IMR-90 (cell line): ENCODE results near the gene KRT38. TPM values are rescaled to one million over a fixed set of nuclear protein-coding genes. Genes with fewer than 3 reads are reported as not detected.

Experiments
- ATAC-seq: fragments of 200-7000 bp; cut with Tn5 transposase; 2 replicates; pipeline ENCODE4 v1.9.1; 2020; ENCODE audit warnings: low read depth, mild to moderate bottlenecking, moderate library complexity
- BruUV-seq: library from RNA; stranded (reverse); fragments of 400-500 nt; replicated peaks from 2 replicates; lab custom pipeline; 2021; lab: Mats Ljungman, UMichigan
- CTCF ChIA-PET: fragments of 300-600 bp; formaldehyde crosslinking; extraction: SDS; loops from one replicate; lab custom pipeline; 2021; ENCODE audit warnings: antibody characterized with exemption; lab: Yijun Ruan, JAX
- POLR2A ChIA-PET: fragments of 300-600 bp; sonication (Branson Sonifier 250); formaldehyde crosslinking; loops from one replicate; lab custom pipeline; 2022; ENCODE audit warnings: antibody characterized with exemption; ENCODE audit not compliant: unreplicated experiment; lab: Charles Lee
- DNase-seq: peaks from one replicate; pipeline ENCODE4 v3.0.0; 2013
- H2AFZ ChIP-seq: replicated peaks from 2 replicates; pipeline ENCODE3; 2013; ENCODE audit warnings: low read length, mild to moderate bottlenecking; ENCODE audit not compliant: poor library complexity
- H2AK5ac ChIP-seq: 2 replicates; pipeline ENCODE4 v1.6.1; 2013; ENCODE audit warnings: low read depth, low read length, inconsistent platforms
- H2AK9ac ChIP-seq: replicated peaks from 2 replicates; pipeline ENCODE3; 2013; ENCODE audit warnings: mild to moderate bottlenecking, low read depth, low read length, moderate library complexity; ENCODE audit not compliant: poor library complexity
- H2BK120ac ChIP-seq: 2 replicates; pipeline ENCODE4 v1.6.1; 2013; ENCODE audit warnings: low read depth, low read length, inconsistent platforms
- H2BK15ac ChIP-seq: 3 replicates; pipeline ENCODE4 v1.6.1; 2013; ENCODE audit warnings: low read depth, low read length, inconsistent platforms
- H2BK20ac ChIP-seq: 2 replicates; pipeline ENCODE4 v1.6.1; 2013; ENCODE audit warnings: low read depth, mild to moderate bottlenecking, inconsistent platforms, low read length, moderate library complexity
- H2BK5ac ChIP-seq: 2 replicates; pipeline ENCODE4 v1.6.1; 2013; ENCODE audit warnings: mild to moderate bottlenecking, low read depth, low read length, inconsistent platforms; ENCODE audit not compliant: poor library complexity, severe bottlenecking
- H3K14ac ChIP-seq: replicated peaks from 2 replicates; pipeline ENCODE4 v1.6.1; 2013; ENCODE audit warnings: low read depth, low read length, inconsistent platforms
- H3K18ac ChIP-seq: 2 replicates; pipeline ENCODE4 v1.6.1; 2013; ENCODE audit warnings: low read depth, low read length, control low read depth
- H3K23ac ChIP-seq: 2 replicates; pipeline ENCODE4 v1.6.1; 2013; ENCODE audit warnings: low read depth, low read length, inconsistent platforms
- H3K27ac ChIP-seq: 2 replicates; pipeline ENCODE4 v1.5.1; 2013; ENCODE audit warnings: mild to moderate bottlenecking, control low read depth, low read length; ENCODE audit not compliant: insufficient read depth
- H3K27me3 ChIP-seq: 2 replicates; pipeline ENCODE4 v1.6.1; 2013; ENCODE audit warnings: low read length; ENCODE audit not compliant: control insufficient read depth, insufficient read depth
- H3K36me3 ChIP-seq: 2 replicates; pipeline ENCODE4 v1.6.1; 2013; ENCODE audit warnings: low read length, mixed read lengths; ENCODE audit not compliant: control insufficient read depth, insufficient read depth
- H3K4ac ChIP-seq: 2 replicates; pipeline ENCODE4 v1.6.1; 2013; ENCODE audit warnings: low read depth, low read length, inconsistent platforms
- H3K4me1 ChIP-seq: 2 replicates; pipeline ENCODE4 v1.6.1; 2013; ENCODE audit warnings: low read length, mixed read lengths; ENCODE audit not compliant: control insufficient read depth, insufficient read depth
- H3K4me2 ChIP-seq: 2 replicates; pipeline ENCODE4 v1.6.1; 2013; ENCODE audit warnings: low read depth, mild to moderate bottlenecking, control low read depth, low read length, moderate library complexity
- H3K4me3 ChIP-seq: 2 replicates; pipeline ENCODE4 v1.5.1; 2013; ENCODE audit warnings: low read depth, mild to moderate bottlenecking, control low read depth, low read length, moderate library complexity; ENCODE audit not compliant: insufficient read depth
- H3K56ac ChIP-seq: 2 replicates; pipeline ENCODE4 v1.6.1; 2013; ENCODE audit warnings: low read length, inconsistent platforms; ENCODE audit not compliant: insufficient read depth; ENCODE audit errors: extremely low read depth
- H3K79me1 ChIP-seq, 2 experiments: 2 replicates each; pipeline ENCODE4 v1.6.1; 2013; ENCODE audit warnings: low read length in 2 of 2, inconsistent platforms in 1 of 2, low read depth in 1 of 2
- H3K9ac ChIP-seq: 2 replicates; pipeline ENCODE4 v1.6.1; 2013; ENCODE audit warnings: low read depth, low read length, control low read depth
- H3K9me1 ChIP-seq: 2 replicates; pipeline ENCODE4 v1.6.1; 2013; ENCODE audit warnings: low read length, inconsistent platforms; ENCODE audit not compliant: insufficient read depth
- H3K9me3 ChIP-seq: 2 replicates; pipeline ENCODE4 v1.6.1; 2013; ENCODE audit warnings: low read length; ENCODE audit not compliant: control insufficient read depth, insufficient read depth
- H4K20me1 ChIP-seq: 2 replicates; pipeline ENCODE4 v1.6.1; 2013; ENCODE audit warnings: low read length, inconsistent platforms; ENCODE audit not compliant: insufficient read depth
- H4K5ac ChIP-seq: 2 replicates; pipeline ENCODE4 v1.6.1; 2013; ENCODE audit warnings: mild to moderate bottlenecking, low read depth, low read length, control low read depth
- H4K8ac ChIP-seq, 2 experiments: 2 replicates each; pipeline ENCODE4 v1.6.1; 2013; ENCODE audit warnings: low read depth in 2 of 2, low read length in 2 of 2, control low read depth in 1 of 2, inconsistent platforms in 1 of 2
- H4K91ac ChIP-seq: 2 replicates; pipeline ENCODE4 v1.6.1; 2013; ENCODE audit warnings: low read depth, low read length, inconsistent platforms; ENCODE audit not compliant: insufficient read depth
- BHLHE40 ChIP-seq: fragments of 150-350 bp; IDR thresholded peaks from 2 replicates; pipeline ENCODE4 v1.6.1; 2016; ENCODE audit warnings: mild to moderate bottlenecking, low read depth, low read length
- CEBPB ChIP-seq: IDR thresholded peaks from 2 replicates; pipeline ENCODE4 v1.6.1; 2012; ENCODE audit warnings: low read depth, low read length, improper control_type of control experiment
- CTCF ChIP-seq: conservative IDR thresholded peaks from 2 replicates; pipeline ENCODE4 v1.5.1; 2012; ENCODE audit warnings: mild to moderate bottlenecking, low read depth, low read length, improper control_type of control experiment
- ELK1 ChIP-seq: fragments of 150-350 bp; IDR thresholded peaks from 2 replicates; pipeline ENCODE4 v1.6.1; 2016; ENCODE audit warnings: low read depth, mild to moderate bottlenecking, low read length, moderate library complexity, borderline replicate concordance
- FOS ChIP-seq: fragments of 150-350 bp; IDR thresholded peaks from 2 replicates; pipeline ENCODE4 v1.6.1; 2016; ENCODE audit warnings: low read depth, low read length
- MAZ ChIP-seq: IDR thresholded peaks from 2 replicates; pipeline ENCODE4 v1.6.1; 2012; ENCODE audit warnings: low read depth, mild to moderate bottlenecking, low read length, improper control_type of control experiment, moderate library complexity, borderline replicate concordance
- POLR2A ChIP-seq: IDR thresholded peaks from 2 replicates; pipeline ENCODE4 v1.6.1; 2012; ENCODE audit warnings: mild to moderate bottlenecking, low read depth, low read length
- RAD21 ChIP-seq: IDR thresholded peaks from 2 replicates; pipeline ENCODE4 v1.6.1; 2012; ENCODE audit warnings: low read length, improper control_type of control experiment
- RCOR1 ChIP-seq: IDR thresholded peaks from 2 replicates; pipeline ENCODE4 v1.6.1; 2012; ENCODE audit warnings: mild to moderate bottlenecking, low read length, improper control_type of control experiment; ENCODE audit not compliant: insufficient replicate concordance
- RFX5 ChIP-seq: IDR thresholded peaks from 2 replicates; pipeline ENCODE4 v1.8.0; 2012; ENCODE audit warnings: low read depth, mild to moderate bottlenecking, low read length, moderate library complexity
- WGBS, 2 experiments: methylation state at CpG; one replicate each; pipeline versions ENCODE4 v1.1.5 to v1.1.7; 2013; ENCODE audit warnings: missing lambda C conversion rate in 2 of 2; ENCODE audit not compliant: insufficient read length in 1 of 2; ENCODE audit errors: extremely low coverage in 2 of 2; 5-methylcytosine and 5-hydroxymethylcytosine counted together
- dilution Hi-C: fragments of 300-500 bp; cut with HindIII; formaldehyde crosslinking; loops from one replicate; pipeline ENCODE4 v1.14.3; 2018; ENCODE audit warnings: low sequenced_read_pairs; ENCODE audit not compliant: unreplicated experiment
- in situ Hi-C: fragments of 300-500 bp; cut with MboI; formaldehyde crosslinking; loops from 3 replicates; pipeline ENCODE4 v1.14.3; 2019; ENCODE audit warnings: low sequenced_read_pairs, inconsistent platforms, mixed read lengths
- intact Hi-C: fragments of 100-400 bp; cut with micrococcal nuclease; formaldehyde crosslinking; loops from 2 replicates; pipeline ENCODE4 v1.10.0; 2022
- polyA plus RNA-seq, 3 experiments: library from polyadenylated mRNA; depleted of rRNA; stranded (reverse); fragments of >200 nt; gene quantifications; 2 replicates each; pipeline ENCODE4 v1.2.3, GENCODE V29; 2012; ENCODE audit warnings: low replicate concordance in 1 of 3
- total RNA-seq: library from RNA; depleted of rRNA; stranded (reverse); fragments of >200 nt; gene quantifications from 2 replicates; pipeline ENCODE4 v1.2.3, GENCODE V29; 2012

Gene KRT38
- total and polyA plus RNA-seq, 2 of the 4 experiments (the other 2 are of a cell fraction): 0.09 TPM; not detected in 1

GRCh38 chr17:41483991-41484826 is 43.4 kb upstream of the KRT38 start (continued):
- no peak for TF ChIP-seq RFX5
- no peak for TF ChIP-seq CTCF
- TF ChIP-seq RAD21: no peak

- CTCF ChIA-PET: no interaction called here
- BruUV-seq: no TSS peak
- TF ChIP-seq POLR2A: no peak
- no peak for TF ChIP-seq FOS
- no peak for TF ChIP-seq CEBPB
- TF ChIP-seq MAZ: no peak
- TF ChIP-seq ELK1: no peak
- TF ChIP-seq CTCF: no peak
- no peak for TF ChIP-seq RCOR1
- TF ChIP-seq BHLHE40: no peak
Observed at GRCh38 chr17:41483531-41483930, 42.7 kb upstream of the KRT38 start.

More at GRCh38 chr17:41483531-41483930, 42.7 kb upstream of the KRT38 start:
- 80% methylated on average over 1 of the region's 9 CpGs; no CpG with 5 or more reads in 1 of the 2 experiments for WGBS, 2 experiments
- no peak overlapping the region for H2BK20ac ChIP-seq
- intact Hi-C loops: no loop called here
- no peaks in the 10 kb centered on the region for H3K4me1 ChIP-seq
- in situ Hi-C loops: no loop called here
- no peak overlapping the region for H2BK15ac ChIP-seq
- no peak overlapping the region for H3K4ac ChIP-seq
- dilution Hi-C loops: no loop called here
- no peak overlapping the region for H3K4me2 ChIP-seq
- no peak overlapping the region for H2BK120ac ChIP-seq
- H3K18ac ChIP-seq: no peak overlapping the region
- H4K91ac ChIP-seq: no peak overlapping the region
- H4K8ac ChIP-seq: no peak overlapping the region
- ATAC-seq: no peak
- H3K36me3 ChIP-seq: no peaks in the 10 kb centered on the region
- H3K23ac ChIP-seq: no peak overlapping the region
- H2BK5ac ChIP-seq: no peak overlapping the region
- H3K9ac ChIP-seq: no peak overlapping the region
- H2AK9ac ChIP-seq: no peak overlapping the region
- peaks cover 9% of the 10 kb centered on the region; the same call in 1 of the 2 replicates for H3K27me3 ChIP-seq
- H4K5ac ChIP-seq: no peak overlapping the region
- no peak overlapping the region for H3K27ac ChIP-seq
- no peak overlapping the region for H3K14ac ChIP-seq
- H4K20me1 ChIP-seq: no peaks in the 10 kb centered on the region
- H3K79me1 ChIP-seq: no peaks in the 10 kb centered on the region
- no peaks in the 10 kb centered on the region for H3K9me1 ChIP-seq
- H3K9me3 ChIP-seq: no peaks in the 10 kb centered on the region
- DNase-seq: no peak
- no peak overlapping the region for H3K56ac ChIP-seq
- H2AK5ac ChIP-seq: no peak overlapping the region
- H3K4me3 ChIP-seq: no peak overlapping the region
- POLR2A ChIA-PET: no interaction called here
- H2AFZ ChIP-seq: peak overlapping the region; percentile 17
